K562 (cell line): Measurements from ENCODE around the gene TMEM30A. TPM values are rescaled to one million over a fixed set of nuclear protein-coding genes. Genes with fewer than 3 reads are reported as not detected.

Source experiments
- ZNF224 ChIP-seq: sonication (generic); formaldehyde crosslinking; IDR thresholded peaks from 2 replicates; pipeline ENCODE4 v1.8.0; 2022; ENCODE audit warnings: mild to moderate bottlenecking, missing genetic modification reagents
- polyA plus RNA-seq, 8 experiments: library from polyadenylated mRNA; depleted of rRNA in 4 of 8; stranded (reverse) in 5 of 8; unstranded in 3 of 8; fragments of >200 nt; fragmentation: Nextera tagmentation in 2 of 8; fragmentation: Illumina TruSeq in 1 of 8; extraction: Ambion mirVana in 2 of 8; extraction: Trizol in 1 of 8; gene quantifications; 2 replicates each; pipeline versions ENCODE4 v1.2.1 to v1.2.3, GENCODE V29; 2011 to 2014; ENCODE audit warnings: inconsistent platforms in 1 of 8, missing spikeins in 1 of 8
- total RNA-seq, 7 experiments: library from RNA; depleted of rRNA in 6 of 7; stranded (reverse); fragments of >200 nt in 6 of 7; fragmentation: Illumina TruSeq in 2 of 7; extraction: Trizol in 2 of 7; gene quantifications; 2 replicates each; pipeline versions ENCODE4 v1.2.1 to v1.2.3, GENCODE V29; 2011 to 2021; ENCODE audit warnings: low replicate concordance in 1 of 7
- TF ChIP-seq, protein P1 (sequence below): fragments of 450-650 bp; IDR thresholded peaks from 2 replicates; pipeline ENCODE4 v1.6.1; 2016
- TF ChIP-seq, protein P2 (sequence below): fragments of 450-650 bp; IDR thresholded peaks from 2 replicates; pipeline ENCODE4 v1.6.1; 2017; ENCODE audit warnings: antibody characterized with exemption

TMEM30A gene
- total and polyA plus RNA-seq, 9 of the 15 experiments (the other 6 are each of a cell fraction or from before 2014, with no cell fraction given): 6.5 to 31.2 (median 16.3) TPM

DNA sequence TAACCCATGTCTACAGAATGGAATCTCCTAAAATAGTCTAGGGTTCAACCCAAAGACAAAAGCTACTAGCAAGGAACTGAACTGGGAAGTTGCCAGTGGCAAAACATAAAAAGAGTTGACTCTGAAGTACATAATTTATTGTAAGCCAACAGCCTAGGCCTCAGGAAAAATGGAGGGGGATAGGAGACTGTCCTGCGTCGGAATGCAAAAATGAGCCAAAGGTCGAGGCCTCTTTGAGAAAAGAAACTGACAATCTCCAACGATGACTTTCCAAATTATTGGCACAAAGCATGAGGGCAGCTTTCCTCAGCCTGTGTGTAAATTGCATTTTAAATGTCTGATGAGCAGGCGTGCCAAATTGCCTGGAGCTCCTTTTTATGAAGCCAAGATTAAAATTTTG, 80.9 kb downstream of the TMEM30A start (continued):
- TF ChIP-seq, protein P1, sequence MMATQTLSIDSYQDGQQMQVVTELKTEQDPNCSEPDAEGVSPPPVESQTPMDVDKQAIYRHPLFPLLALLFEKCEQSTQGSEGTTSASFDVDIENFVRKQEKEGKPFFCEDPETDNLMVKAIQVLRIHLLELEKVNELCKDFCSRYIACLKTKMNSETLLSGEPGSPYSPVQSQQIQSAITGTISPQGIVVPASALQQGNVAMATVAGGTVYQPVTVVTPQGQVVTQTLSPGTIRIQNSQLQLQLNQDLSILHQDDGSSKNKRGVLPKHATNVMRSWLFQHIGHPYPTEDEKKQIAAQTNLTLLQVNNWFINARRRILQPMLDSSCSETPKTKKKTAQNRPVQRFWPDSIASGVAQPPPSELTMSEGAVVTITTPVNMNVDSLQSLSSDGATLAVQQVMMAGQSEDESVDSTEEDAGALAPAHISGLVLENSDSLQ: no peak
- TF ChIP-seq, protein P2, sequence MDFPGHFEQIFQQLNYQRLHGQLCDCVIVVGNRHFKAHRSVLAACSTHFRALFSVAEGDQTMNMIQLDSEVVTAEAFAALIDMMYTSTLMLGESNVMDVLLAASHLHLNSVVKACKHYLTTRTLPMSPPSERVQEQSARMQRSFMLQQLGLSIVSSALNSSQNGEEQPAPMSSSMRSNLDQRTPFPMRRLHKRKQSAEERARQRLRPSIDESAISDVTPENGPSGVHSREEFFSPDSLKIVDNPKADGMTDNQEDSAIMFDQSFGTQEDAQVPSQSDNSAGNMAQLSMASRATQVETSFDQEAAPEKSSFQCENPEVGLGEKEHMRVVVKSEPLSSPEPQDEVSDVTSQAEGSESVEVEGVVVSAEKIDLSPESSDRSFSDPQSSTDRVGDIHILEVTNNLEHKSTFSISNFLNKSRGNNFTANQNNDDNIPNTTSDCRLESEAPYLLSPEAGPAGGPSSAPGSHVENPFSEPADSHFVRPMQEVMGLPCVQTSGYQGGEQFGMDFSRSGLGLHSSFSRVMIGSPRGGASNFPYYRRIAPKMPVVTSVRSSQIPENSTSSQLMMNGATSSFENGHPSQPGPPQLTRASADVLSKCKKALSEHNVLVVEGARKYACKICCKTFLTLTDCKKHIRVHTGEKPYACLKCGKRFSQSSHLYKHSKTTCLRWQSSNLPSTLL: no peak
- no peak for TF ChIP-seq ZNF224 (CRISPR knock-in tag)
- TF ChIP-seq, all 486 proteins: peak for 0

Other genes starting within 250 kb of the TMEM30A start
- gene COL12A1, start 78.7 kb downstream of the TMEM30A start, total RNA-seq (2014; rRNA removed): not detected in 2 replicates
- gene COL12A1, start 78.7 kb downstream of the TMEM30A start, total RNA-seq (2014; rRNA removed; fragmentation: Illumina TruSeq; extraction: Trizol): not detected in 2 replicates
- not detected in 2 replicates for gene COL12A1, start 78.7 kb downstream of the TMEM30A start, total RNA-seq (2015; rRNA removed; fragmentation: Illumina TruSeq; extraction: Trizol)
- 0.11 and 0.20 TPM in 2 replicates for gene COL12A1, start 78.7 kb downstream of the TMEM30A start, total RNA-seq (2021)
- 0.01 TPM in 1 of 2 replicates, not detected in the other for gene COL12A1, start 78.7 kb downstream of the TMEM30A start, polyA plus RNA-seq (2011; rRNA removed)
- gene COL12A1, start 78.7 kb downstream of the TMEM30A start, polyA plus RNA-seq (2014; fragmentation: Illumina TruSeq; extraction: Trizol): not detected in 2 replicates
- gene COL12A1, start 78.7 kb downstream of the TMEM30A start, polyA plus RNA-seq (2014; fragmentation: Nextera tagmentation; extraction: Ambion mirVana): not detected
- gene COL12A1, start 78.7 kb downstream of the TMEM30A start, polyA plus RNA-seq (2014; rRNA removed): 0.01 TPM in 1 of 2 replicates, not detected in the other
- 182 and 234 TPM in 2 replicates for gene COX7A2, start 41.0 kb downstream of the TMEM30A start, total RNA-seq (2014; rRNA removed)
- 546 and 593 TPM in 2 replicates for gene COX7A2, start 41.0 kb downstream of the TMEM30A start, total RNA-seq (2014; rRNA removed; fragmentation: Illumina TruSeq; extraction: Trizol)
- 529 and 585 TPM in 2 replicates for gene COX7A2, start 41.0 kb downstream of the TMEM30A start, total RNA-seq (2015; rRNA removed; fragmentation: Illumina TruSeq; extraction: Trizol)
- 548 and 636 TPM in 2 replicates for gene COX7A2, start 41.0 kb downstream of the TMEM30A start, total RNA-seq (2021)
- 833 and 852 TPM in 2 replicates for gene COX7A2, start 41.0 kb downstream of the TMEM30A start, polyA plus RNA-seq (2011; rRNA removed)
- 472 and 685 TPM in 2 replicates for gene COX7A2, start 41.0 kb downstream of the TMEM30A start, polyA plus RNA-seq (2014; fragmentation: Illumina TruSeq; extraction: Trizol)
- 1,000 to 10,000 TPM; 1,858 to 2,216 TPM for gene COX7A2, start 41.0 kb downstream of the TMEM30A start, polyA plus RNA-seq (2014; fragmentation: Nextera tagmentation; extraction: Ambion mirVana)
- gene COX7A2, start 41.0 kb downstream of the TMEM30A start, polyA plus RNA-seq (2014; rRNA removed): 402 and 501 TPM in 2 replicates
- 0.04 TPM in 1 of 2 replicates, not detected in the other for gene FILIP1, start 209.0 kb upstream of the TMEM30A start, total RNA-seq (2014; rRNA removed)
- gene FILIP1, start 209.0 kb upstream of the TMEM30A start, total RNA-seq (2014; rRNA removed; fragmentation: Illumina TruSeq; extraction: Trizol): 0.25 and 0.26 TPM in 2 replicates
- gene FILIP1, start 209.0 kb upstream of the TMEM30A start, total RNA-seq (2015; rRNA removed; fragmentation: Illumina TruSeq; extraction: Trizol): 0.11 and 0.14 TPM in 2 replicates
- gene FILIP1, start 209.0 kb upstream of the TMEM30A start, total RNA-seq (2021): 0.04 and 0.09 TPM in 2 replicates
- gene FILIP1, start 209.0 kb upstream of the TMEM30A start, polyA plus RNA-seq (2011; rRNA removed): 0.03 TPM in 1 of 2 replicates, not detected in the other
- gene FILIP1, start 209.0 kb upstream of the TMEM30A start, polyA plus RNA-seq (2014; fragmentation: Illumina TruSeq; extraction: Trizol): 0.15 and 0.21 TPM in 2 replicates
- under 1 TPM; 0.07 to 0.11 TPM for gene FILIP1, start 209.0 kb upstream of the TMEM30A start, polyA plus RNA-seq (2014; fragmentation: Nextera tagmentation; extraction: Ambion mirVana)
- 0.03 and 0.04 TPM in 2 replicates for gene FILIP1, start 209.0 kb upstream of the TMEM30A start, polyA plus RNA-seq (2014; rRNA removed)